Astrocyte of the cerebellum (primary cell): ENCODE results near the gene ICAM3.

ENCODE experiments used
- DNase-seq: peaks from one replicate; pipeline ENCODE4 v3.0.0-alpha.2; 2011; ENCODE audit warnings: low read depth
- H3K4me3 ChIP-seq: 2 replicates; pipeline ENCODE4 v1.5.1; 2011; ENCODE audit warnings: mild to moderate bottlenecking, low read depth, low read length, moderate library complexity
- CTCF ChIP-seq: IDR thresholded peaks from 2 replicates; pipeline ENCODE4 v1.5.1; 2012; ENCODE audit warnings: low read length, low read depth, moderate library complexity, mild to moderate bottlenecking; ENCODE audit errors: missing control alignments
- in situ Hi-C: cut with HindIII; loops from 2 replicates; pipeline ENCODE4 v1.10.0; 2017; ENCODE audit warnings: low sequenced_read_pairs

ICAM3 gene

DNA sequence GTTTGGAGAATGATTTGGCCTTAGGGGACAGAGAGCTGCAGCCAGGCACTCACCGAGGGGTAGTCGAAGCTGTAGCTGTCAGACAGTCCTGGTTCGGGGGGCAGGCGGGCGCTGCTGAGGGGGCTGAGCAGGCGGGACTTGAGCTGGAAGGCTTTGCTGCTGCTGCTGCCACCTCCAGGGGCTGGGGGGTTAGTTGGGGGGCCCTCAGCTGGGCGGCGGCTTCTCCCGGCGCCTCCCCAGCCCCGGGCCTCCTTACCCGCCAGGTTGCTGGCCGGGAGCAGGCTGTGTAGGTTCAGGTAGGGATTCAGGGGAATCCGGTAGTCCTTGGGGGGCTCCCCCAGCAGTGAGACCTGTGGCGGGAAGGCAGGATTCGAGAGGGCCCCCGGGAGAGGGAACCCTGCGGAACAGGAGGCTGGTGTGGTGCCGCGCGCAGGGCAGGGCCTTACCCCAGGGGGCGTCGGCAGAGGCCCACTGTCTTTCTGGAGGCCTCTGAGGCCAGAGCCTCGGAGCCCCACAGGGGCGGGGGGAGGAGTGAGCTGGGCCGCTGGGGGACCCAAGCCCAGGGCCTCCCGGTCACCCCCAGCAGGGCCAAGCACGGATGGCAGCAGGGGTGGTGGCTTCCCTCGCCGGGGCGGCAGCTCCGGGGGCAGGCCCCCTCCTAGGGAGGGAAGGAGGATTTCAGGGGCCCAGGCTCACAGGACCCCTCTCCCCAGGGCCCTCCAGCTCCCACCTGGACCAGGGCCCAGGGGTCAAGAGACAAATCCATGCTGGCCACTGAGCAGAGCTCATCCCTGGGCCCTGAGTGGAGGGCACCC, 18.6 kb downstream of the ICAM3 start:
- DNase-seq, result no peak
- in situ Hi-C loops, result no loop called here
- TF ChIP-seq CTCF, result no peak
- no peak overlapping the region for H3K4me3 ChIP-seq

- H3K4me3 ChIP-seq, result no peak overlapping the region
- no peak for DNase-seq
- TF ChIP-seq CTCF, result no peak
- in situ Hi-C loops, result no loop called here
Observed at GRCh38 chr19:10318807-10319682, 20.4 kb downstream of the ICAM3 start.

DNA sequence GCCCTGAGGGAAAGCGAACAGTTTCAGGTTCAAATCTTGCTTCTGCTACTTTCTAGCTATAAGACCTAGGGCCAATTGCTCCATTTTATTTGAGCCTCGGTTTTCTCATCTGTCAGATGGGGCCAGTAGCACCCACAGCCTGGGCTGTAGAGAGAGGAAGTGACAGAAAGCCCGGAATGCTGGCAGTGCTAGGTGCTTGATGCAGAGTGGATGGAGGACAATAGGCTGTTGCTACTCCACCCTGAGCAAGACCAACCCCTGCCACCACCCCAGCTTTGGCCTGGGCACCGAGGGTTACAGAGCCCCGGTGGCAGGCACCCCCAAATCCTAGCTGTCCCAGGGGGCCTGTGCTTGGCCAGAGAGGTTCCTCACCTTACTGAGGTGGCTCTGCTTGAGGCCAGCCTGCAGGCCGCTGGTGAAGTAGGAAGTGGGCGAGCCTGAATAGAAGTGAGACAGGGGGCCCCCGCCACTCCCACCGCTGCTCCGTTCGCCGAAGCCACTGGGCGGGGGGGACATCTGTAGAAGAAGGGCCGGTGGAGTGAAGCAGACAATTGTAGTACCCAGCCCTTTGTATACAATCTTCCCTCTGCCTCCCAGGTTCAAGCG, 21.5 kb downstream of the ICAM3 start:
- no peak overlapping the region for H3K4me3 ChIP-seq
- in situ Hi-C loops, result no loop called here
- TF ChIP-seq CTCF, result no peak
- DNase-seq, result no peak

GRCh38 chr19:10317045-10317856, 22.2 kb downstream of the ICAM3 start:
- H3K4me3 ChIP-seq, result no peak overlapping the region
- in situ Hi-C loops, result no loop called here
- DNase-seq, result no peak
- no peak for TF ChIP-seq CTCF

- peak overlapping the region; percentile 81 for H3K4me3 ChIP-seq
- in situ Hi-C loops, result no loop called here
- no peak for DNase-seq
- TF ChIP-seq CTCF, result no peak
Observed at GRCh38 chr19:10316229-10317044, 23.0 kb downstream of the ICAM3 start.
